Smooth muscle cell (in vitro differentiated cells): ENCODE results near the gene ZBTB48. TPM values are rescaled to one million over a fixed set of nuclear protein-coding genes. Genes with fewer than 3 reads are reported as not detected.
A peak's percentile ranks its signal among the peaks of the same experiment; 100 is the strongest.

Experiments used
- DNase-seq: peaks from one replicate; lab custom pipeline; 2025; ENCODE audit not compliant: unreplicated experiment; lab: John Stamatoyannopoulos, UW
- H2AFZ ChIP-seq: fragments of 200-600 bp; sonication (generic); 2 replicates; pipeline ENCODE4 v1.6.0; 2016; ENCODE audit warnings: antibody characterized with exemption, low read depth, mild to moderate bottlenecking
- H3F3A ChIP-seq: fragments of 200-600 bp; sonication (generic); 2 replicates; pipeline ENCODE4 v1.6.0; 2017; ENCODE audit warnings: antibody characterized with exemption, low read depth
- H3K27ac ChIP-seq: fragments of 200-600 bp; sonication (generic); 2 replicates; pipeline ENCODE4 v1.5.1; 2016; ENCODE audit warnings: low read depth, mild to moderate bottlenecking
- H3K27me3 ChIP-seq: fragments of 200-600 bp; sonication (generic); 2 replicates; pipeline ENCODE4 v1.6.1; 2016; ENCODE audit warnings: low read depth, mild to moderate bottlenecking
- H3K36me3 ChIP-seq: fragments of 200-600 bp; sonication (generic); 2 replicates; pipeline ENCODE4 v1.5.1; 2016; ENCODE audit warnings: low read depth
- H3K4me1 ChIP-seq: fragments of 200-600 bp; sonication (generic); 2 replicates; pipeline ENCODE4 v1.5.1; 2016; ENCODE audit warnings: low read depth
- H3K4me2 ChIP-seq: fragments of 200-600 bp; sonication (generic); 2 replicates; pipeline ENCODE4 v1.6.0; 2016; ENCODE audit warnings: mild to moderate bottlenecking
- H3K4me3 ChIP-seq: fragments of 200-600 bp; sonication (generic); 2 replicates; pipeline ENCODE4 v1.5.1; 2016; ENCODE audit warnings: mild to moderate bottlenecking
- H3K79me2 ChIP-seq: fragments of 200-600 bp; sonication (generic); 2 replicates; pipeline ENCODE4 v1.6.0; 2016; ENCODE audit warnings: low read depth, mild to moderate bottlenecking
- H3K9ac ChIP-seq: fragments of 200-600 bp; sonication (generic); 2 replicates; pipeline ENCODE4 v1.6.0; 2016; ENCODE audit warnings: low read depth
- H3K9me3 ChIP-seq: fragments of 200-600 bp; sonication (generic); replicated peaks from 2 replicates; pipeline ENCODE4 v1.5.1; 2016; ENCODE audit warnings: low read depth
- H4K20me1 ChIP-seq: fragments of 200-600 bp; sonication (generic); 2 replicates; pipeline ENCODE4 v1.6.0; 2016; ENCODE audit warnings: low read depth
- CTCF ChIP-seq: fragments of 200-600 bp; sonication (generic); IDR thresholded peaks from 2 replicates; pipeline ENCODE4 v1.5.1; 2017; ENCODE audit warnings: borderline replicate concordance, mild to moderate bottlenecking, antibody characterized with exemption; ENCODE audit not compliant: insufficient read depth, poor library complexity, severe bottlenecking
- WGBS: methylation state at CpG from one replicate; pipeline ENCODE4 v1.1.7; 2016; ENCODE audit warnings: low lambda C conversion rate; 5-methylcytosine and 5-hydroxymethylcytosine counted together
- polyA plus RNA-seq: library from polyadenylated mRNA; unstranded; fragments of >200 nt; fragmentation: Nextera tagmentation; extraction: Ambion mirVana; gene quantifications from 2 replicates; pipeline ENCODE4 v1.2.1, GENCODE V29; 2016
- total RNA-seq: library from RNA; depleted of rRNA; stranded (reverse); fragments of >200 nt; gene quantifications from 2 replicates; pipeline ENCODE4 v1.2.3, GENCODE V29; 2014

Gene ZBTB48
- total RNA-seq = 9.7 and 26.4 TPM in 2 replicates
- 16.3 and 20.5 TPM in 2 replicates for polyA plus RNA-seq

DNA sequence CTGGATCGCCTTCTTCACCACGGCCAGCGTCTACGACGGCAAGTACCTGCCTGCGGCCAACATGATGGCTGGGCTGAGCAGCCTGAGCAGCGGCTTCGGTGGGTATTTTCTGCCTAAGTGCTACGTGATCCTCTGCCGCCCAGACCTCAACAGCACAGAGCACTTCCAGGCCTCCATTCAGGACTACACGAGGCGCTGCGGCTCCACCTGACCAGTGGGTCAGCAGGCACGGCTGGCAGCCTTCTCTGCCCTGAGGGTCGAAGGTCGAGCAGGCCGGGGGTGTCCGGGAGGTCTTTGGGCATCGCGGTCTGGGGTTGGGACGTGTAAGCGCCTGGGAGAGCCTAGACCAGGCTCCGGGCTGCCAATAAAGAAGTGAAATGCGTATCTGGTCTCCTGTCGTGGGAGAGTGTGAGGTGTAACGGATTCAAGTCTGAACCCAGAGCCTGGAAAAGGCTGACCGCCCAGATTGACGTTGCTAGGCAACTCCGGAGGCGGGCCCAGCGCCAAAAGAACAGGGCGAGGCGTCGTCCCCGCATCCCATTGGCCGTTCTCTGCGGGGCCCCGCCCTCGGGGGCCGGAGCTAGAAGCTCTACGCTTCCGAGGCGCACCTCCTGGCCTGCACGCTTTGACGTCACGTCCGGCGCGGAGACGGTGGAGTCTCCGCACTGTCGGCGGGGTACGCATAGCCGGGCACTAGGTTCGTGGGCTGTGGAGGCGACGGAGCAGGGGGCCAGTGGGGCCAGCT, at the start of gene ZBTB48:
Gene ZBTB48 (plus strand): TSS at position 621 of the 745 bp plus-strand sequence. CDS start 616 bp downstream, outside the sequence.
- Histone ChIP-seq H4K20me1 (no peaks in the 10 kb centered on the region), H3K79me2 (peaks cover 16% of the 10 kb centered on the region), H3F3A (no peaks in the 10 kb centered on the region), H3K27ac (peak within 1 kb of the TSS; percentile 80), H3K9me3 (no peaks in the 10 kb centered on the region), H3K36me3 (no peaks in the 10 kb centered on the region), H3K4me2 (peak within 1 kb of the TSS; percentile 94), H2AFZ (peak within 1 kb of the TSS; percentile 74), H3K4me3 (peak within 1 kb of the TSS; percentile 78), H3K4me1 (peaks cover 13% of the 10 kb centered on the region), H3K27me3 (no peaks in the 10 kb centered on the region), H3K9ac (peak within 1 kb of the TSS; percentile 85)
- TF ChIP-seq CTCF = no peak
- peak; percentile 90 for DNase-seq
- 20% methylated on average over 58 of the region's 58 CpGs for WGBS

DNA sequence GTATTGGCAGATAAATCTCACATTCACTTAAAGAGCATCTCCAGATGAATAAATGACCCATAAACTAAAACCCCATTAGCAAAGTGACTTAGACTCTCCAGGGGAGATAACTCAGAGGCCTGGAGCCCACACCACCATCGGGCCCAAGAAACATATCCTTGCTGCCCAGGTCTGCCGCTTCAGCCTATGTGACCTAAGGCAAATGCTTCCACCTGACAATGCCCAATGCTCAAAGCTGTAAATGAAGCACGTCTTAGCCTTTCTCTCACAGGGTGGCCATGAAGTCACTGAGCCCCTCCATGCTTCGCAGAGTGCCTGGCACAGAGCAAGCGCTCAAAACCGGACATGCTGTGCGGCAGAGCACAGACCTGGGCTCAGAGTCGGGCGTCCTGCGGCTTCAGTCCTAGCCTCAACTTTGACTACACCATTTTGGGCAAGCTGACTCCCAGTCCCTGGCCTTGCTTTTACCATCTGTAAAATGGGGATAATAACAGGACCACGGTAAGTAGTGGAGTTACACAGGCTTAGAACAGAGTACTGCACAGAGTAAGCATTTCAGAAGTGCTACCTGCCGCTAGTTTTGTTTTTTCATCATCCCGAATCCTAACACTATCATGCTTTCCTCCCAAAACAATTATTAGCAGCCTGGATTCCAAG, 49.2 kb upstream of the ZBTB48 start:
- Histone ChIP-seq H3K27ac (no peak overlapping the region), H3K9ac (no peak overlapping the region), H2AFZ (no peak overlapping the region), H3K4me1 (no peaks in the 10 kb centered on the region), H3K36me3 (peaks cover 10% of the 10 kb centered on the region), H3F3A (no peaks in the 10 kb centered on the region), H4K20me1 (no peaks in the 10 kb centered on the region), H3K9me3 (no peaks in the 10 kb centered on the region), H3K27me3 (no peaks in the 10 kb centered on the region), H3K4me3 (no peak overlapping the region), H3K4me2 (no peak overlapping the region), H3K79me2 (no peaks in the 10 kb centered on the region)
- TF ChIP-seq CTCF = no peak
- 96% methylated on average over 13 of the region's 13 CpGs for WGBS
- no peak for DNase-seq

DNA sequence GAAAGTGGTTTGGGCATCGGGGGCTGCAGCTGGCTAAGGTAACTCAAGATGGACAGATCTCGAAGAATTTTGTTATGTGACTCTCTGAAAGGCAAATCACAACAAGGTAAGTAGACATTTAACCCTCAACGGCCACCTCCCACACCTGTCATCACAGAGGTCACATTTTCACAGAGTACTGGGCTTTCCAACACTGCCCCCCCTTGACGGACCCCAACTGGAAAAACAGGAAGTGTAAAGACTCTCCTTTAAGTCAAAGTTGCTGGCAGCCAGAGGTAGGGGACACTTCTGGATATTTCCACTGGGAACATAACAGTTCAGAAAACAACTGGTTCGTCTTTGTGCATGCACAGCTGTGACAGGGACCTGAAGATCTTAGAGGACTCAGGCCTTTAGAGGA, 47.8 kb upstream of the ZBTB48 start:
- Histone ChIP-seq H3K27ac (no peak overlapping the region), H3K4me3 (no peak overlapping the region), H2AFZ (no peak overlapping the region), H3K4me1 (no peaks in the 10 kb centered on the region), H3K79me2 (no peaks in the 10 kb centered on the region), H3K9ac (no peak overlapping the region), H3K4me2 (no peak overlapping the region), H3K9me3 (no peaks in the 10 kb centered on the region), H3K36me3 (peaks cover 10% of the 10 kb centered on the region), H3K27me3 (no peaks in the 10 kb centered on the region), H4K20me1 (no peaks in the 10 kb centered on the region), H3F3A (no peaks in the 10 kb centered on the region)
- no peak for TF ChIP-seq CTCF
- 95% methylated on average over 5 of the region's 5 CpGs for WGBS
- DNase-seq = no peak
